Activated T-cell treated with anti-CD3 and anti-CD28 coated beads for 1 hour (primary cell): Measurements from ENCODE around the gene CCM2.
A peak's percentile ranks its signal among the peaks of the same experiment; 100 is the strongest.

ENCODE experiments used
- DNase-seq: peaks from one replicate; pipeline ENCODE4 v3.0.0-alpha.2; 2020; ENCODE audit warnings: low read depth

Gene CCM2

DNA sequence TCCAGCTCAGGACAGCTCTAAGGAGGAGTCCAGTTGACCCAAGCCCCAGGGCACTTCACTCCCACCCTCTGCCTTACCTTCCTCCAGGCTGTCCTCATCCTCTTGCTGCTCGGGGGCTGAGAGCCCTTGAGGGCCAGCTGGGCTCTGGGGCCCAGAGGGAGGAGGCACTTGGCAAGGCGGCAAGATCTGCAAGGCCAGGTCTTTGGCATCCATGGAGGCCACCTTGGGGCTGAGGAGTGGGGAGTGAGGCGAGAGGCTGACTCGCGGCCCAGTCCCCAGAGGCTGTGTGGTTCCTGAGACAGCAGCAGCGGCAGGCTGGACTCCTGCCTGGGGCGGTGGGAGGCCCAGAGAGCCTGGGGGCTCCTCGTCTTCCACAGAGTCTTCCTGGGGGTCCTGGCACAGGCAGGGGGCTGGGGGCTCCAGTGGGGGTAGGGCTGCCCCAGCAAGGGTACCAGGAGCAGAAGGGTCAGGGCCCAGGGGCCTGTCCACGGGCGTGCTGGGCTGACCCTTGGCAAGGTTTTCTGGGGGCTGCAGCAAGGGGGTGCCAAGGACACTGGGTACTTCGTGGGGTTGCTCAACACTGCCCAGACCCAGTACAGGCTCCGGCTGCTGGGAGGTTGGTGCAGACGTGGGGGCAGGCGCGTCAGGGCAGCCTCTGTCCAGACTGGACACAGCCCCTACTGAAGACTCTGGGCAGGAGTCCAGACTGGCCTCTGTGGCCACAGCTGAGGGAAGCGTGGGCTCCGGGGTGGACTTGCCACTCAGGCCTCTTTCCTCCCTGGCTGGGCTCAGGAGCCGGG, 82.2 kb downstream of the CCM2 start:
- DNase-seq: no peak

DNA sequence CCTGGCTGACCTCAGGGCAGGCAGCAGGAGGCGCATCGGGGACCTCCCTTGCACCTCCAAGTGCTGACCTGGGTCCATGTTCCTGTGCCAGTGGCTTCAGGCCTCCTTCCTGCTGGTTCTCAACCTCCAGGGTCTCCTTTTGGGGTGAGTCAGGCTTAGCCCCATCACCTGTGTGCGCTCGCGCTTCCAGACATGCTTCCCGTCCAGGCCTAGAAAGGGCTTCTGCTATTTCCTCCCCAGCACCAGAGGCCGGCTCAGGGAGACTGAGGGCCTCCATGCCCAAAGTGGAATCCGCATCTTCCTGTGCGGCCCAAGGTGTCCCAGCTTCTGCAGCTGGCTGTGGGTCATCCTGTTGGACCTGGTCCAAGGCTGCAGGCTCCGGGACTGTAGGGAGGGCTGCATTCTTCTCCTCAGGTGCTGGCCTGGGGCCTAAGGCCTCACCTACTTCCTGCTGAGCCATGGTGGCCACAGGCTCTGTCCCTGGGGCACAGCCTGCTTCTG, 82.9 kb downstream of the CCM2 start:
- DNase-seq: no peak

DNA sequence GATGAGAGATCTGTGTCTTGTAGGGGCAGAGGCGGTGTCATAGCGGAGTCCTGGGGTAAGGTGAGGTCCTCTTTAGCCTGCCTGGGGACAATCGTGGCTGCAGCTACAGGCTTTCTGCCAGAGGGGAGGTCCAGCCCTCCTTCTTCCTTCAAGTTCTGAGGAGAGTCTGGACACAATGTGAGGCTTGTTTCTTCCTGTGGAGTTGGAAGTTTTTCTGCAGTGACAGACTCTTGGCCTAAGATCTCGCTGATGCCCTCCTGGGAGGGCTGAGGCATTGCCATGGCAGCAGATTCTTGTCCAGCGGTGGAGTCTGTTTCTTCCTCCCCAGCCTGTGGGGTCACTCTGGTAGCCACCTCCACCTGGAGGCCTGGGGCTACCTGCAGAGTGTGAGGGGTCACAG, 84.3 kb downstream of the CCM2 start:
- DNase-seq: no peak

DNA sequence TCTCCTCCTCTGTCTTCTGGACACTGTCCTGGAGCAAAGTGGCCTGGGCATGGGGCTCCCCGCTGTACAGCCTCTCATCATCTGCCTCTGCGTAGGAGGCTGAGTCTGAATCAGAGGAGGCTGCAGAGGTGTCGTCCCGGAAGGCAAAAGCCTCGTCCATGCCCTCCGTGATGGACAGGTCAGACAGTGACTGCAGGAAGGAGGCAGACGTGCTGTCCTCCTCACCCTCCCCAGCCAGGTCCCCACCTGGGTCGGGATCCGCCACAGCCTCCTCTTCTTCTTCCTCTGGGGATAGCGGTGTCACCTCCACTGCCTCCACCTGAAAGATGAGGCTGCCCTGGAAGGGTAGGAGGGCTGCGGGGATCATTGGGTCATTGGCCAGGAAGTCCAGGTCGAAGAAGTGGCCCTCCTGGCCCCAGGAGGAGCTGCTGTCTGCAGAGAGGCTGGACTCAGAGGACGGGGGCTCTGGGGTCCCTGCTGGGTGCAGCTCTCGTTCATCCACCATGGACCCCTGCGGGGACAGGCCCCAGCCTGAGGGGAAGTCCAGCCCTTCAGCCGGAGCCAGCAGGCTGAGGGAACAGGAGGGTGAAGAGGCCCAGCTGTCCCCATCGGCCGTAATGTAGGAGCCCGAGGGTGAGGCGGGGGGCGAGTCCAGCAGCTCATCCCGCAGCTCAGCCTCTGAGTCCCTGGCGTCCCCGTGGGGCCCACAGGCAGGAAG, 85.1 kb downstream of the CCM2 start:
- DNase-seq: no peak

DNA sequence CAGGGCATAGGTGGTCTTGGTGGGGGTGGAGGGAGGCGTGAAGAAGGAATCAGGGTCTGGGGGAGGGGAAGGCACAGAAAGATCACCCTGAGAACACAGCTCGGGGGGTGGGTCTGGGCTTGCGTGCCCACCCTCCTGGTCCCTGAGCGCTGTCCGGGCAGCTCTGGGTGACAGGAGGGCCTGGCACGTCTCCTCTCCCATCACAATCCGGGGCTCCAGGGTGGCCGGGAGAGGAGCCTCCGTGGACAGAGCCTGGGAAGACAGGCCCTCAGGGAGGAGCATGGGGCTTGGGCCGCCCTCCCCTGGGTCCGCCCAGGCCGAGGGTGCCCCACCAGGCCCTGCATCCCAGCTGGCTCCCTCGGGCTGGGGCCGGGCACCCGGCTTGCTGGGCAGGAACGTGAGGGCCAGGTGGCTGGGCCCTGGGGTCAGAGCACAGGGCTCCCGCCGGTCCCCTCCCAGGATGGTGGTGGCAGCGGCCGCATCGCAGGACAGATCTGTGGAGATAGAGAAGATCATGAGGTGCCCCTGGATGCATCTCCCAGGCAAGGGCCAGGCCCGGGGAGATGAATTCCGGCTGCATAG, 85.7 kb downstream of the CCM2 start:
- DNase-seq: no peak

DNA sequence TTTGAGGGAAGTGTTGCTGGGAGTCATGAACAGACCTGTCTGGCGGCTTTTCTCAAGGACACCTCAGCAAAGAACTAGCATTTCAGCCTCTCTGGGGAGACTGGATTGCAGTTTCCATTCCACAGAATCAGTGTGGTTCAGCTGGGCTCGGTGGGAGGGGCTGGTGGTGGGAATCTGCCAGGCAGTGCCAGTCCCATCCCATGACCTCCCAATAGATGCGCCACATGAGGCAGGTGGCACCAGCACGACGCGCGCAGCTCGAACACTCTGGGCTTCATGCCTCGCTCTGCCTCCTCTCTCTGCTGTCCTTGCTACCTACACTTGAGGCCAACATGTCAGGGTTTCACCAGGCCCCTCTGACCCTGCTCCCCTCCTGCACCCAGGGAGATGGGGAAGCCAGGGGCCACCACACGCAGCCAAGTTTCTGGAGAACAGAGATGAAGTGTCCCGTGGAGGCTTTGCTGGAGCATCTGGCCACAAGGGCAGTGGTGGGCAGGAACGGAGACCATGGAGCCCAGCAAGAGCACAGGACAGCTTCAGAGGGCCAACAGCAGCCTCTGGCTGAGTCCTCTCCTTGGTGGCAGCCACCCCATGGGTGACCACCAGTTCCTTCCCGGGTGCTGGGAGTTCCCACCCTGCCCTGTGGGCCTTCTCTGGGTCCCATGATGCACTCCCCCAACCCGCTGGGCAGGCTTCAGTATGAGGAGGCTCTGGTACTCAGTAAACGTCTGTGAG, 86.5 kb downstream of the CCM2 start:
- no peak for DNase-seq

DNA sequence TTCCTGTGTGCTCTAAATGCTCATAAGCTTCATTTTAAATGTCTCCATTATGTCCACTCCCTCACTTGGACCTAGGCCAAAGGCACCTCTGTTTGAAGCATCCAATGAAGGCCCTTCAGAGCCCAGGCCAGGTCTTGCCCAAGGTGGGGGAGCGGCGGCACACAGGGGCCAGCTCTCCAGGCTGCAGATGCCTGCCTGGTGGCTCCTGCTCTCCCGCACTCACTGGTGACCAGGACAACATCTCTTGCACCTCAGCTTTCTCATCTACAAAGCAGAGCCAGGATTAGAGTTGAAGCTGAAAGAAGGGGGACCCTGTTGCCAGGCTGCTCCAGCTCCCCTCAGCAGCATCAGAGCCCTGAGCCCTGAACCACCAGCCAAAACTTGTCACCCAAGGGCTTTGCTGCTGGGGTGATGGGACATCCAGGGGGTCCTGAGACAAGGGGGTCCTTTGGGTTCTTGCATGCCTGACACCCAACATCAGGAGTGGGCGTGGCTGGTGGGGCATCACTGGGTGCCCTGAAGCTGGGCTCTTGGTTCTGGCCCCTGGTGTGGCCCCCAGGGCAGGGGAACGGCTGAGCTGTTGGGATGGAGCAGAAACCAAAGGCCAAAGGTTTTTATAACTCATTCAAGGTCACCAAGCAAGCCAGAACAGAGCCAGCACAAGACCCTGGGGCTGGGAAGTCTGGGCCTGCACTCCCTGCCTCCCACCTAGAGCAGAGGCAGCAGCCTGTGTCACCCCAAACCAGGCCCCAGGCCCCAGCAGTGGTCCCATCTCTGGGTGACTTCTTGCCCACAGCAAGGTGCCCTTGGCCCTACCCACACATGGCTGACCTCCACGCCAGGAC, 87.5 kb downstream of the CCM2 start:
- no peak for DNase-seq

DNA sequence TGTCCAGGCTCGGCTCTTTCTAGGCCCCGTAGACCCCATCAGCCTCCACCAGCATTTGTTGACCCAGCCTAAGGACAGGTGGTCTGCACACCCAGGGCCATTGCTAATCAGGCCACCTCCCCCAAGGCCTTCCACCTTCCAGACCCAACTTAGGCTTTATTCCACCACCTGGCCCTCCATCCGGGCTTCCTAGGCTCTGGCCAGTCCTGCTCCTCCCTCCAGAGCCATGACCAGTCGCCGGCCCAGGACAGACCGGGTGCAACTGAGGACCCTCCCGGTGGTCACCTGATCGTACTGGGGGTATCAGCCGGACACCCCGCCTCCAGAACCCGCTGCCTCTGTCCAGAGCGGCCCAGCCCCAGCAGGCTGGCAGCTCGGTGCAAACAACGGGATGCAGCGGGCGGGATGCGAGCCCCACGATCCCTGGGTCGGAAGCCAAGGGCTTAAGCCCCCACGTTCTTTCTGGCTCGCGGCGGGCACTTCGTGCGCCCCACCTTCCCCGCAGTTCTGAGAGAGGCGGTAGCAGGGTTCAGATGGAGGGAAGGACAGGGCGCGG, 88.2 kb downstream of the CCM2 start:
- no peak for DNase-seq

DNA sequence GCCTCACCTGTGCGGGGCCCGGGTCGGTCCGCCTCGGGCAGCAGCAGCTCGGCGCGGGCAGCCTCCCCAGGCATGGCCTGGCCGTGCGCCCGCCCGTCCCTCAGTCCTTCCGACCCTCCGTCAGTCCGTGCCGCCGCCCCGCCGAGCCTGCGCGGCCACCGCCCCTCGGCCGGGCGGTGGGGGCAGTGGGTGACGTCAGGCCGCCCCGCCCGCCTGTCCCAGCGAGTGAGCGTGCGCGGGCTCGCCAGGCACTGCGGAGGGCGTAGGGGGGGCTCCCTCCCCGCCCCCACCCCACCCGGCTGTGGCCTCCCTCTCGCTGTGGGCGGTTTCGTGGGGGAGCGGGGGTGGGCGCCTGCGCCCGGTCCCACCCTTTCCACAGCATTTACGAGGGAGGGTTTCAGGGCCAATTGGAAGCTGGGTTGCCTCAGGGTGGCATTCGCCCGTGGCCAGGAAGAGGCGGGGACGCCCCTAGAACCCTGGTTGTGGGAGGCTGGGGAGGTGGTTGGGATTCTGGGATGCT, 88.9 kb downstream of the CCM2 start, which contains the start of gene NACAD:
TSS of gene NACAD (minus strand) at position 149 of the 520 bp plus-strand sequence. CDS start at position 74, 75 bp downstream.
- no peak for DNase-seq

DNA sequence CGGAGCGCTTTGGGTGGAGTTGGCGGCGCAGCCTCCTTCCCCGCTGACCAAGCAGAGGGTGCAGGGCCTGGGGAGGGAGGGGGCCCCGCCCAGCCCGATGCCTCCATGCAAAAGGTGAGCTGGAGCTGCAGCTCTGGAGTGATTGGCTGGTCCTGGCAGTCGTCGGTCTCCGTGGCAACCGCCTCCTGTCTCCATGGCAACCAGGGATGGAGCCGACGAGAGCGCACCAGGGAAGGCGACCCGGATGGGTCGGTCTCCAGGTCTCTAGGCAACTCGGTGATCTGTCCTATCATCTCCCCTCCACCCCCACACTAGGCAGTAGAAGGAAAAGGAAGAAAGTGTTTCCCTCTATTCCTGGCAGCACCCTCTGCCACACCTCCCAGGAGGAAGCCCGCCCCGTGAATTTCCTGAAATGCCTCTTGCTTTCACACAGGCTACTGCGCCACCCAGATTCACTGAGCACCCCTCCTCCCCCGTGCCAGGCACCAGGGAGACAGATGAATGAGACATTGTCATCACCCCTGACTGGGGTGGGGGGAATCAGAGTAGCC, 89.4 kb downstream of the CCM2 start:
- peak; percentile 30 for DNase-seq

DNA sequence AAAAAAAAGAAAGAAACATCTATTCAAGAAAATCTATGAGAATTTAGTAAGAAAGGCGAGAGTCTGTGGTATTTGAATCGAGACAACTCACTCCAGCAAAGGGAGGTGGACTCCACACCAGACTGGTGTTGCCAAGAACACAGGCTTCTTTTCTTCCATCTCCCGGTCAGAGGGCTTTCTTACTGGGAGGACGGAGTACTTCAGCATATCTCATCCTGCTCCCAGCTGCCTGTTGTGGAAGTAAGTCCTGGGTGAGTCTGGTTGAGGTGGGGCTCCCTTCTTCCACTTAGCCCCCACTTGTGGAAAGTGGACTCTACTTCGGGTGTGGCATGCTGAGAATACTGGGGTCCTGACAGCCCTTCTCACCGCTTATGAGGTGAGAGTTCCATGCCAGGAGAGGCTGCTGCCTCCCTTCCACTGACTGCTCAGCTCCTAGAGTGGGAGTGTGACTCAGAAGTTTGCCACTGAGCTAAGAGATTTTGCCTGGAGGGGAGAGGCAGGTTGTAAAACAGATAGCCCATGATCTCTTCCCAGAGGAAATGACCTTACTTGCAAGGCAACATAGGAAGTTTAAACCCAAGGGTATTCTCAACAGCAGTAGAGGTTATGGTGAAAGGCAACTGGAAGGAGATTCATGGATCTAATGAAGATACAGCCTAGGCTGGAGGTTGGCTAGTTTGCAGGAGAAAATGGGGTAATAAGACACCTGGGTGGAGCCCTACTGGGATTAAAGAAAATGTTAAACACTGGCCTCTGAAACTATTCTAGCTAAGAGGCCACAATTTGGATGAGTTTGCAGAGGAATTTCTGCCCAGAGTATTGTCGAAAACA, 92.3 kb downstream of the CCM2 start:
- DNase-seq: no peak

DNA sequence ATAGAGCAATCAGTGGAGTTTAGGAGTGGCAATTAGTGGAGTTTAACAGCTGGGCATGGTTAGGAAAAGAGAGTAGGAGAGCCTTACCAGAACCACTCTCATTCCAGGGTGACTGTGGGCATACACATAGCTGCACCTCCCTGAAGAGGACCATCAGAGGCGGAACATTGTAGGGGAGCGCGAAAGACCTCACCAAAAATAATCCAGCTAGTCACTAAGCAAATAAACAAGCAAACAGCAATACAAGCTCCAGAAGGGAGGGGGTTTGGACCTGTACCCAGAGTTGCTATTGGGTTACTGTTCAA, 92.9 kb downstream of the CCM2 start:
- DNase-seq: no peak

DNA sequence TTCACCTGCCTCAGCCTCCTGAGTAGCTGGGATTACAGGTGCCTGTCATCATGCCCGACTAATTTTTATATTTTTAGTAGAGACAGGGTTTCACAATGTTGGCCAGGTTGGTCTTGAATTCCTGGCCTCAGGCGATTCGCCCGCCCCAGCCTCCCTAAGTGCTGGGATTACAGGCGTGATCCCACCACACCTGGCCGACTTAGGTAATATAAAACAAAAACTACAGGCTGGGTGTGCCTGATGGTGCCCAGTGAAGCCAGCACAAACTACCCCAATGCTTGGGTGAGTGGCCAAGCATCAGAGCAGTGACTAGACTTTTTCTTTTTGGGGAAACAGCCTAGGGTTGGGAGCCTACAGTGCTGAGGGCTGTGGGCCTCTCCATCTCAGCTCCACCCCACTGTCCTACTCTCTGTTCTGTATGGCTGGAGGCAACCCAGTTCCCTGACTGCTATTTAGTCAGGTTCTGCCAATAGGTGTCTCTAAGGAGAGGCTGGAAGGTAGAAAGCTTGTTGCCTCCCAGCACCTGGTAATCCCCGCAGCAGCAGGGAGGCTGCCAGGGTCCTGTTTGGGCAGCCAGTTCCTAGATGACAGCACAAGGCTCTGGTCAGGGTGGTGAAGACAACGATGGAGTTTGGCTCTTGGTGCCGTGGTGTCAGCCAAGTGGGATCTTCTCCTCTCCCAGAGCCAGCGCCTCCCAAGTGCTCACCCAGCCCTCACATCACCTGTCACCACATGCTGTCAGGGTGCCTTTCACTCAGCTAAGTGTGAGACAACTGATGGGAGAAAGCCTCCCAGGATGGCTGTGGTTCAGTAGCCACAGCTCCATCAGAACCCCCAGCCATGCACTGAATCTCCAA, 99.2 kb downstream of the CCM2 start:
- DNase-seq: no peak

DNA sequence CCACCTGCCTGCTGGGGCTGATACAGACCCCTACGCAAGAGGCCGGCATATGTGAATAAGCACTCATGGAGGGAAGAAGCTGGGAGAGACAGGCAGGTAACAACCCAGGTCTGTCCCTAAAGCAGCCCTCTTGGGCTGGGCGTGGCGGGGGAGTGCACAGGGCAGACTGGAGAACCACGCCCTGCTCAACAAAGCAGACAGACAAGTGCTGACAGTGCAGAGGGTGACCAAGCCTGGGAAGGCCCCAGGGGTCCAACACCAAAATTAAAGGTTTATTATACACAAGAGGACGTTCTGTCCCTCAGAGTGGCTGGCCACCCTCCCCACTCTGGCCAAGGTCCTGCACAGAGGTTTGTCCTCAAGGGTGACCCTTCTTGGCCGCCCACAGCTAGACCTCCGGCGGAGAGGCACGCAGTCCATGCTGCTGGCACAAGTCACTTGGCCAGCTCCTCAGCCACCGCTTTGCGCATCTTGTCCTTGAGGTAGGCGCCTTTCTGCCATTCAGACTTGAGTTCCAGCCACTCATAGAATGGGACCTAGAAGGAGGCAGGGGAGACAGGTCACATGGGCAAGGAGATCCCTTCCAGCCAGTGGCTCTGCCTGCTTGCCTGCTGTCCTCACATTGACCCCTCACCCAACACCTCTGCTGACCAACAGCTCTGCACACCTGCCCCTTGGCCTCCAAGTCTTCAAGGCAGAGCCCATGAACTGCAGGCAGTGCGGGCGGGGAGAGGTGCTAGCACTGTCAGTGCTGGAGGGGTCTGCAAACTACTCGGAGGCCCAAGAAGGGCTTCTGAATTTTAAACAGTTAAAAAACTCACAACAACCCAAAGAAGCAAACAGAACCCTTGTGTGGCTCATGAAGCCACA, 100.1 kb downstream of the CCM2 start:
- no peak for DNase-seq

DNA sequence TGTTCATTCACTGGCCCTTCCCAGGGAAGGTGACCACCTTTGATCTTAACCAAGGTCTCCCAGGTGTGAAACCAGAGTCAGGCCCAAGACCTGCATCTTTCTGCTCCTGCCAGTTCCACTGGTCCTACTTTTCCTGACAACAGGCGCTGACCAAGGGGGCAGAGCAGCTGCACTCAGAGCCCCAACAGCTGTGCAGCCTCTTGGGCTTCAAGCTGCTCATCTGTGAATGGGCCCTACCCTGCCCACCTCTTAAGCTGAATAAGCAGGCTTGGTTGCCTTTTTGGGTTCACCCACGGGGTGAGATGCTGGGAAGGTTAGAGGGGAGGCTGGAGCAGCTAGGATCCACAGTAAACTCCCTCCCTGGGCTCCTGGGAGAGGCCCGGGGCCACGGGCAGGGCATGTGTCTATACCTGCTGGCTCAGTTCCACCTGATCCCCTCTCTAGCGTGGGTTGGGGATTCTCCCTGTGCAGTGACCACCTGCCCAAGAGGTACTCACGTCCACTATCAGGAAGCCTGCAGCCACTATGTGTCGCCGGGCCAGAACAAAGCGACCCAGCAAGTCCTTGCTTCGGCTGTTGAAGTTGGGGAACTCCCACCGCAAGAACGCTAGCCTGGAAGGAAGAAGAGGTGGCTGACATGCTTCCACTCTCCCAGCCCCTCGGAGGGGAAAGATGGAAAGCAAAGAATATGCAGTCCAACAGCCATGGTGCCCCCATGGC, 100.9 kb downstream of the CCM2 start:
- no peak for DNase-seq

DNA sequence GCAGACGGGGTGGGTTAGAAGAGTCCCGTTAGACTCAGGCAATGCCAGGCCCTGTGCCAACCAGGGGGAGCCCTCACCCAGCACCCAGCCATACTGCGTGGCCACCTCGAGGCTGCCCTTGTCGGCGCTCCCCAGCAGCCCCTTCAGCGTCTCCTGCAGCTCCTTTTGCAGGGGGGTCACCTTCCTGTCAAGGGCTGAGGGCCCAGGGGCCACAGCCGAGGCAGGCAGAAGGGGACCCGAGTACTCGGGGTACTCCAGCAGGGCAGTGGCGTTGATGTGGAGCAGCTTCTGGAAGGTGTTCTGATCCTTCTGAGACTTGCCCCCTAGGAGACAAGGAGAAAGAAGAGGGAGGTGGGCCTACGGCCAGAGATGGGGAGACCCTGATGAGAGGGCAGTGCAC, 101.7 kb downstream of the CCM2 start:
- DNase-seq: no peak
